GM12878 (cell line): ENCODE data around the gene ARMC9. TPM values are rescaled to one million over a fixed set of nuclear protein-coding genes. Genes with fewer than 3 reads are reported as not detected.
A peak's percentile ranks its signal among the peaks of the same experiment; 100 is the strongest.

Experiments used
- ATAC-seq: fragments of 200-7000 bp; cut with Tn5 transposase; 3 replicates; pipeline ENCODE4 v1.9.1; 2020; ENCODE audit warnings: mild to moderate bottlenecking, moderate library complexity
- BruUV-seq: library from RNA; stranded (reverse); fragments of 400-500 nt; replicated peaks from 2 replicates; lab custom pipeline; 2021; lab: Mats Ljungman, UMichigan
- CTCF ChIA-PET: fragments of 300-600 bp; sonication (Branson Sonifier 250); formaldehyde crosslinking; extraction: SDS; loops from one replicate; lab custom pipeline; 2021; ENCODE audit warnings: inconsistent platforms; lab: Yijun Ruan, JAX
- POLR2A ChIA-PET: fragments of 350-600 bp; formaldehyde crosslinking; extraction: SDS; loops from one replicate; lab custom pipeline; 2021; ENCODE audit warnings: inconsistent platforms; lab: Charles Lee
- RAD21 ChIA-PET: fragments of 300-600 bp; sonication (Branson Sonifier 250); formaldehyde crosslinking; loops from one replicate; lab custom pipeline; 2023; ENCODE audit warnings: antibody characterized with exemption; ENCODE audit not compliant: unreplicated experiment; lab: Charles Lee
- SMC1A ChIA-PET: fragments of 300-600 bp; sonication (Branson Sonifier 250); formaldehyde crosslinking; loops from one replicate; lab custom pipeline; 2023; ENCODE audit not compliant: unreplicated experiment, uncharacterized antibody; lab: Charles Lee
- DNase-seq: peaks from one replicate; pipeline ENCODE4 v3.0.0-alpha.2; 2011; ENCODE audit warnings: low read depth, low spot score
- FAIRE-seq: peaks from 3 replicates; lab custom pipeline; 2011; peaks lifted over from hg19 to GRCh38; lab: Jason Lieb, UNC
- H2AFZ ChIP-seq: 2 replicates; pipeline ENCODE4 v1.6.0; 2011; ENCODE audit warnings: low read depth, low read length, control low read depth; ENCODE audit not compliant: control insufficient read depth
- H3K27ac ChIP-seq: 2 replicates; pipeline ENCODE4 v1.5.1; 2011; ENCODE audit warnings: control low read depth; ENCODE audit not compliant: control insufficient read depth, insufficient read depth
- H3K27me3 ChIP-seq, 2 experiments: replicated peaks in 1 of 2; 2 replicates each; pipeline versions ENCODE4 v1.6.0 to v1.6.1; 2011; ENCODE audit warnings: low read length in 1 of 2; ENCODE audit not compliant: control insufficient read depth in 2 of 2, insufficient read depth in 2 of 2
- H3K36me3 ChIP-seq, 2 experiments: 2 replicates each; pipeline ENCODE4 v1.5.1; 2011; ENCODE audit warnings: low read length in 1 of 2; ENCODE audit not compliant: control insufficient read depth in 2 of 2, insufficient read depth in 2 of 2
- H3K4me1 ChIP-seq: 2 replicates; pipeline ENCODE4 v1.6.1; 2011; ENCODE audit warnings: mild to moderate bottlenecking, low read length, moderate library complexity, mixed read lengths; ENCODE audit not compliant: control insufficient read depth, insufficient read depth
- H3K4me2 ChIP-seq: 2 replicates; pipeline ENCODE4 v1.6.0; 2011; ENCODE audit warnings: control low read depth; ENCODE audit not compliant: control insufficient read depth, insufficient read depth
- H3K4me3 ChIP-seq: fragments of 200-600 bp; sonication (generic); 2 replicates; pipeline ENCODE4 v1.5.1; 2016
- H3K79me2 ChIP-seq: 2 replicates; pipeline ENCODE4 v1.6.0; 2011; ENCODE audit warnings: low read length; ENCODE audit not compliant: control insufficient read depth, insufficient read depth
- H3K9ac ChIP-seq: 2 replicates; pipeline ENCODE4 v1.8.0; 2011; ENCODE audit warnings: low read length, control low read depth, mixed read lengths; ENCODE audit not compliant: control insufficient read depth, insufficient read depth
- H3K9me3 ChIP-seq: replicated peaks from 3 replicates; pipeline ENCODE4 v1.5.1; 2011; ENCODE audit warnings: mild to moderate bottlenecking, low read length; ENCODE audit not compliant: control insufficient read depth, insufficient read depth
- H4K20me1 ChIP-seq: 2 replicates; pipeline ENCODE4 v1.6.0; 2011; ENCODE audit not compliant: control insufficient read depth, insufficient read depth
- BACH1 ChIP-seq: fragments of 450-650 bp; IDR thresholded peaks from 2 replicates; pipeline ENCODE4 v1.6.1; 2017; ENCODE audit warnings: mild to moderate bottlenecking, borderline replicate concordance
- BMI1 ChIP-seq: fragments of 450-650 bp; IDR thresholded peaks from 2 replicates; pipeline ENCODE4 v1.6.1; 2016; ENCODE audit warnings: mild to moderate bottlenecking, moderate library complexity, borderline replicate concordance
- CREM ChIP-seq: IDR thresholded peaks from 2 replicates; pipeline ENCODE4 v1.6.1; 2014; ENCODE audit warnings: antibody characterized with exemption, low read depth
- EP300 ChIP-seq, 2 experiments: fragments of 150-350 bp in 1 of 2; IDR thresholded peaks; 2 replicates each; pipeline ENCODE4 v1.6.1; 2011 to 2012; ENCODE audit warnings: low read depth in 2 of 2, low read length in 2 of 2, borderline replicate concordance in 1 of 2, improper control_type of control experiment in 1 of 2, inconsistent platforms in 1 of 2; ENCODE audit not compliant: control insufficient read depth in 1 of 2
- MTA2 ChIP-seq: fragments of 450-650 bp; IDR thresholded peaks from 2 replicates; pipeline ENCODE4 v1.6.1; 2016; ENCODE audit warnings: low read depth, mild to moderate bottlenecking, moderate library complexity
- MXI1 ChIP-seq: fragments of 150-350 bp; IDR thresholded peaks from 2 replicates; pipeline ENCODE4 v1.6.1; 2011; ENCODE audit warnings: low read depth, mild to moderate bottlenecking, inconsistent platforms, low read length, improper control_type of control experiment
- NRF1 ChIP-seq: conservative IDR thresholded peaks from 2 replicates; pipeline ENCODE4 v1.6.1; 2011; ENCODE audit warnings: mild to moderate bottlenecking, low read depth, low read length, improper control_type of control experiment
- POLR2A ChIP-seq: IDR thresholded peaks from 2 replicates; pipeline ENCODE4 v1.6.1; 2011; ENCODE audit warnings: low read depth, mild to moderate bottlenecking, low read length
- POLR2AphosphoS2 ChIP-seq: IDR thresholded peaks from 2 replicates; pipeline ENCODE4 v1.6.1; 2011; ENCODE audit warnings: low read depth, mild to moderate bottlenecking, low read length, improper control_type of control experiment, moderate library complexity
- RUNX3 ChIP-seq: IDR thresholded peaks from 2 replicates; pipeline ENCODE4 v1.6.1; 2012; ENCODE audit warnings: low read length, inconsistent platforms
- SP1 ChIP-seq: IDR thresholded peaks from one replicate; pipeline ENCODE4 v1.6.1; 2011; ENCODE audit warnings: low read depth, low read length
- SRF ChIP-seq, 2 experiments: IDR thresholded peaks; 2 replicates each; pipeline ENCODE4 v1.6.1; 2011; ENCODE audit warnings: low read depth in 2 of 2, low read length in 2 of 2, mild to moderate bottlenecking in 1 of 2, moderate library complexity in 1 of 2
- WGBS: methylation state at CpG from one replicate; pipeline ENCODE4 v1.1.6; 2016; ENCODE audit warnings: low lambda C conversion rate; ENCODE audit not compliant: insufficient replicate concordance, insufficient coverage; ENCODE audit errors: missing lambda C conversion rate; 5-methylcytosine and 5-hydroxymethylcytosine counted together
- in situ Hi-C: fragments of 300-500 bp; cut with MboI; formaldehyde crosslinking; loops from 9 replicates; pipeline ENCODE4 v1.14.3; 2018; ENCODE audit warnings: mixed read lengths
- intact Hi-C: fragments of 100-400 bp; cut with micrococcal nuclease; formaldehyde crosslinking; loops from one replicate; pipeline ENCODE4 v1.14.2; 2022; ENCODE audit not compliant: unreplicated experiment
- polyA plus RNA-seq, 11 experiments: library from polyadenylated mRNA; depleted of rRNA in 4 of 11; unstranded in 6 of 11; stranded (reverse) in 5 of 11; fragments of >200 nt; fragmentation: Nextera tagmentation in 4 of 11; fragmentation: Illumina TruSeq in 1 of 11; extraction: Ambion mirVana in 4 of 11; extraction: Trizol in 1 of 11; gene quantifications; 1 replicate in 1 of 11; 2 replicates in 10 of 11; pipeline versions ENCODE4 v1.2.1 to v1.2.3, GENCODE V29; 2011 to 2016; ENCODE audit warnings: inconsistent platforms in 2 of 11, missing spikeins in 2 of 11, low read depth in 1 of 11
- total RNA-seq, 4 experiments: library from RNA; depleted of rRNA in 3 of 4; stranded (reverse); fragments of >200 nt in 3 of 4; fragmentation: Illumina TruSeq in 1 of 4; extraction: Trizol in 1 of 4; gene quantifications; 2 replicates each; pipeline versions ENCODE4 v1.2.1 to v1.2.3, GENCODE V29; 2013 to 2021
- TF ChIP-seq, protein P1 (sequence below): fragments of 450-650 bp; IDR thresholded peaks from 2 replicates; pipeline ENCODE4 v1.6.1; 2017; ENCODE audit warnings: borderline replicate concordance
- TF ChIP-seq, protein P2 (sequence below): IDR thresholded peaks from 2 replicates; pipeline ENCODE4 v1.6.1; 2012; ENCODE audit warnings: mild to moderate bottlenecking, low read depth, low read length
- TF ChIP-seq, protein P3 (sequence below): fragments of 150-350 bp; IDR thresholded peaks from 2 replicates; pipeline ENCODE4 v1.6.1; 2014; ENCODE audit warnings: mild to moderate bottlenecking, low read depth, low read length

ARMC9 gene
- total and polyA plus RNA-seq, 10 of the 15 experiments (the other 5 are each of a cell fraction or from before 2014, with no cell fraction given), result 3.8 to 21.8 (median 10.4) TPM

DNA sequence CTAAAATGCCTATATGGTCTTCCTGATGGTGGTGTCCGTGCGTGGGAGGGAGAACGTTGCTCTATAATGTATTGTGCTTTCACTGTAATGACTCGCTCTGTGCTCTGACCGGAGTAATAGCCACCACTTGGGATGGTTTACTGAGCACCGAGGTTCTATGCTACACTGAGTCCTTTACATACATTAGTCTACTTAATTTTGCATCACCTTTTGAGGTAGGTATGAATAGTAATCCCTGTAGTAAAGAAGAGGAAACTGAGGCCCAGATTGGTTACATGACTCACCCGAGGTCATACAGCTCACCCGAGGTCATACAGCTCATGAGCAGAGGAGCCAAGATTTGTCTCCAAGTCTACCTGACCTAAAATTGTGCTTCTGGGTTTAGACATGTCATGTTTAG lies 79.5 kb downstream of the ARMC9 start:
- FAIRE-seq (no peak), ATAC-seq (peak; percentile 60; the same call in 2 of the 3 replicates), DNase-seq (no peak)
- Histone ChIP-seq H3K4me2 (no peak overlapping the region), H3K36me3 (0 out of 4 replicates have a peak, but pooled peaks cover 0 to 2% of the 10 kb centered on the region in 2 experiments), H3K9me3 (no peaks in the 10 kb centered on the region), H3K9ac (no peak overlapping the region), H3K79me2 (no peaks in the 10 kb centered on the region), H3K4me1 (peaks cover 3% of the 10 kb centered on the region), H2AFZ (no peak overlapping the region), H3K27ac (no peak overlapping the region), H4K20me1 (no peaks in the 10 kb centered on the region), H3K4me3 (no peak overlapping the region), H3K27me3 (no peaks in the 10 kb centered on the region)
- RAD21 ChIA-PET, result no interaction called here
- CTCF ChIA-PET, result interaction anchor here (1.2 to 1.3 kb wide), 2 partner anchors 16 to 51 kb away, joined by 3 to 4 read pairs; no protein-coding TSS in a partner anchor
- WGBS, result 13% methylated on average over 8 of the region's 8 CpGs
- SMC1A ChIA-PET, result interaction anchor here (1.7 kb wide), 2 partner anchors 22 to 133 kb away, joined by 3 to 4 read pairs; no protein-coding TSS in a partner anchor
- POLR2A ChIA-PET, result no interaction called here
- in situ Hi-C loops, result no loop called here
- no TSS peak for BruUV-seq
- intact Hi-C loops, result no loop called here
- TF ChIP-seq NRF1 (no peak), SRF (IDR thresholded peaks at IDR 0.05; ENCODE audit: low read depth in 2 of 2, low read length in 2 of 2) (no peak), BACH1 (no peak), EP300 (IDR thresholded peaks at IDR 0.05; ENCODE audit: borderline replicate concordance in 1 of 2, control insufficient read depth in 1 of 2, low read depth in 2 of 2, low read length in 2 of 2) (no peak), CREM (no peak), POLR2A (no peak), MTA2 (no peak), POLR2AphosphoS2 (no peak), MXI1 (no peak), BMI1 (no peak), SP1 (no peak), RUNX3 (no peak)
- TF ChIP-seq, protein P1, sequence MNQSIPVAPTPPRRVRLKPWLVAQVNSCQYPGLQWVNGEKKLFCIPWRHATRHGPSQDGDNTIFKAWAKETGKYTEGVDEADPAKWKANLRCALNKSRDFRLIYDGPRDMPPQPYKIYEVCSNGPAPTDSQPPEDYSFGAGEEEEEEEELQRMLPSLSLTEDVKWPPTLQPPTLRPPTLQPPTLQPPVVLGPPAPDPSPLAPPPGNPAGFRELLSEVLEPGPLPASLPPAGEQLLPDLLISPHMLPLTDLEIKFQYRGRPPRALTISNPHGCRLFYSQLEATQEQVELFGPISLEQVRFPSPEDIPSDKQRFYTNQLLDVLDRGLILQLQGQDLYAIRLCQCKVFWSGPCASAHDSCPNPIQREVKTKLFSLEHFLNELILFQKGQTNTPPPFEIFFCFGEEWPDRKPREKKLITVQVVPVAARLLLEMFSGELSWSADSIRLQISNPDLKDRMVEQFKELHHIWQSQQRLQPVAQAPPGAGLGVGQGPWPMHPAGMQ, result no peak
- TF ChIP-seq, protein P2, sequence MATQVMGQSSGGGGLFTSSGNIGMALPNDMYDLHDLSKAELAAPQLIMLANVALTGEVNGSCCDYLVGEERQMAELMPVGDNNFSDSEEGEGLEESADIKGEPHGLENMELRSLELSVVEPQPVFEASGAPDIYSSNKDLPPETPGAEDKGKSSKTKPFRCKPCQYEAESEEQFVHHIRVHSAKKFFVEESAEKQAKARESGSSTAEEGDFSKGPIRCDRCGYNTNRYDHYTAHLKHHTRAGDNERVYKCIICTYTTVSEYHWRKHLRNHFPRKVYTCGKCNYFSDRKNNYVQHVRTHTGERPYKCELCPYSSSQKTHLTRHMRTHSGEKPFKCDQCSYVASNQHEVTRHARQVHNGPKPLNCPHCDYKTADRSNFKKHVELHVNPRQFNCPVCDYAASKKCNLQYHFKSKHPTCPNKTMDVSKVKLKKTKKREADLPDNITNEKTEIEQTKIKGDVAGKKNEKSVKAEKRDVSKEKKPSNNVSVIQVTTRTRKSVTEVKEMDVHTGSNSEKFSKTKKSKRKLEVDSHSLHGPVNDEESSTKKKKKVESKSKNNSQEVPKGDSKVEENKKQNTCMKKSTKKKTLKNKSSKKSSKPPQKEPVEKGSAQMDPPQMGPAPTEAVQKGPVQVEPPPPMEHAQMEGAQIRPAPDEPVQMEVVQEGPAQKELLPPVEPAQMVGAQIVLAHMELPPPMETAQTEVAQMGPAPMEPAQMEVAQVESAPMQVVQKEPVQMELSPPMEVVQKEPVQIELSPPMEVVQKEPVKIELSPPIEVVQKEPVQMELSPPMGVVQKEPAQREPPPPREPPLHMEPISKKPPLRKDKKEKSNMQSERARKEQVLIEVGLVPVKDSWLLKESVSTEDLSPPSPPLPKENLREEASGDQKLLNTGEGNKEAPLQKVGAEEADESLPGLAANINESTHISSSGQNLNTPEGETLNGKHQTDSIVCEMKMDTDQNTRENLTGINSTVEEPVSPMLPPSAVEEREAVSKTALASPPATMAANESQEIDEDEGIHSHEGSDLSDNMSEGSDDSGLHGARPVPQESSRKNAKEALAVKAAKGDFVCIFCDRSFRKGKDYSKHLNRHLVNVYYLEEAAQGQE, result no peak
- TF ChIP-seq, protein P3, sequence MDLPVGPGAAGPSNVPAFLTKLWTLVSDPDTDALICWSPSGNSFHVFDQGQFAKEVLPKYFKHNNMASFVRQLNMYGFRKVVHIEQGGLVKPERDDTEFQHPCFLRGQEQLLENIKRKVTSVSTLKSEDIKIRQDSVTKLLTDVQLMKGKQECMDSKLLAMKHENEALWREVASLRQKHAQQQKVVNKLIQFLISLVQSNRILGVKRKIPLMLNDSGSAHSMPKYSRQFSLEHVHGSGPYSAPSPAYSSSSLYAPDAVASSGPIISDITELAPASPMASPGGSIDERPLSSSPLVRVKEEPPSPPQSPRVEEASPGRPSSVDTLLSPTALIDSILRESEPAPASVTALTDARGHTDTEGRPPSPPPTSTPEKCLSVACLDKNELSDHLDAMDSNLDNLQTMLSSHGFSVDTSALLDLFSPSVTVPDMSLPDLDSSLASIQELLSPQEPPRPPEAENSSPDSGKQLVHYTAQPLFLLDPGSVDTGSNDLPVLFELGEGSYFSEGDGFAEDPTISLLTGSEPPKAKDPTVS, result no peak
